K562 (cell line): ENCODE measurements around the gene SGK1. TPM values are rescaled to one million over a fixed set of nuclear protein-coding genes. Genes with fewer than 3 reads are reported as not detected.

ENCODE experiments used
- ATAC-seq: fragments of 200-7000 bp; cut with Tn5 transposase; 3 replicates; pipeline ENCODE4 v1.9.1; 2020; ENCODE audit warnings: moderate library complexity
- BruUV-seq: library from RNA; stranded (reverse); fragments of 400-500 nt; replicated peaks from 2 replicates; lab custom pipeline; 2021; lab: Mats Ljungman, UMichigan
- CTCF ChIA-PET: fragments of 300-600 bp; formaldehyde crosslinking; extraction: SDS; loops from one replicate; lab custom pipeline; 2021; ENCODE audit warnings: low intra/inter-chr PET ratio; lab: Yijun Ruan, JAX
- POLR2A ChIA-PET: fragments of 300-600, 350-650 bp; sonication (Branson Sonifier 250); formaldehyde crosslinking; extraction: SDS; loops from one replicate; lab custom pipeline; 2021; ENCODE audit warnings: antibody characterized with exemption, inconsistent platforms; lab: Yijun Ruan, JAX
- DNase-seq, 4 experiments: peaks; one replicate each; pipeline versions ENCODE4 v3.0.0 to v3.0.0-alpha.2; 2011 to 2018; ENCODE audit warnings: low spot score in 3 of 4, mixed read lengths in 3 of 4; ENCODE audit errors: extremely low read depth in 1 of 4
- FAIRE-seq: peaks from 2 replicates; lab custom pipeline; 2011; peaks lifted over from hg19 to GRCh38; lab: Jason Lieb, UNC
- H2AFZ ChIP-seq: 2 replicates; pipeline ENCODE4 v1.6.0; 2011; ENCODE audit warnings: low read depth, low read length, control low read depth, inconsistent platforms
- H3K27ac ChIP-seq: fragments of 200-600 bp; 3 replicates; pipeline ENCODE4 v1.8.0; 2011; ENCODE audit warnings: low read depth, mild to moderate bottlenecking, control low read depth, inconsistent platforms, low read length, moderate library complexity, mixed read lengths; ENCODE audit errors: extremely low read depth
- H3K27me3 ChIP-seq, 2 experiments: fragments of 300-600 bp in 1 of 2; 2 replicates in 1 of 2; 3 replicates in 1 of 2; pipeline versions ENCODE4 v1.6.0 to v1.8.0; 2011; ENCODE audit warnings: inconsistent platforms in 2 of 2, low read length in 2 of 2, mild to moderate bottlenecking in 1 of 2, mixed read lengths in 1 of 2, moderate library complexity in 1 of 2; ENCODE audit not compliant: control insufficient read depth in 2 of 2, insufficient read depth in 2 of 2
- H3K36me3 ChIP-seq: fragments of 300-600 bp; 3 replicates; pipeline ENCODE4 v1.8.0; 2011; ENCODE audit warnings: mild to moderate bottlenecking, low read length, inconsistent platforms; ENCODE audit not compliant: control insufficient read depth, insufficient read depth
- H3K4me1 ChIP-seq, 2 experiments: fragments of 200-600 bp in 1 of 2; replicated peaks in 1 of 2; 2 replicates in 1 of 2; 3 replicates in 1 of 2; pipeline versions ENCODE4 v1.5.1 to v1.8.0; 2011; ENCODE audit warnings: inconsistent platforms in 2 of 2, low read length in 2 of 2, mild to moderate bottlenecking in 1 of 2, mixed read lengths in 1 of 2, moderate library complexity in 1 of 2; ENCODE audit not compliant: control insufficient read depth in 2 of 2, insufficient read depth in 2 of 2
- H3K4me2 ChIP-seq: 2 replicates; pipeline ENCODE4 v1.6.1; 2011; ENCODE audit warnings: low read length, control low read depth, inconsistent platforms, mixed read lengths; ENCODE audit not compliant: insufficient read depth
- H3K4me3 ChIP-seq: fragments of 200-600 bp; sonication (generic), shearing (Covaris generic); 2 replicates; pipeline ENCODE4 v1.5.1; 2016; ENCODE audit warnings: control low read depth, inconsistent platforms
- H3K79me2 ChIP-seq: fragments of 200-600 bp; 3 replicates; pipeline ENCODE4 v1.8.0; 2011; ENCODE audit warnings: low read length, inconsistent platforms; ENCODE audit not compliant: control insufficient read depth, insufficient read depth
- H3K9ac ChIP-seq, 2 experiments: 2 replicates each; pipeline versions ENCODE4 v1.6.0 to v1.6.1; 2011; ENCODE audit warnings: low read depth in 2 of 2, low read length in 2 of 2, control low read depth in 1 of 2, inconsistent platforms in 1 of 2, mild to moderate bottlenecking in 1 of 2, mixed read lengths in 1 of 2; ENCODE audit not compliant: insufficient read depth in 1 of 2
- H3K9me1 ChIP-seq: one replicate; pipeline ENCODE4 v1.6.0; 2011; ENCODE audit warnings: inconsistent platforms, mild to moderate bottlenecking, low read length, moderate library complexity; ENCODE audit not compliant: control insufficient read depth, insufficient read depth
- H3K9me3 ChIP-seq: replicated peaks from 2 replicates; pipeline ENCODE4 v1.5.1; 2011; ENCODE audit warnings: low read depth, low read length, inconsistent platforms; ENCODE audit not compliant: control insufficient read depth, insufficient read depth
- H4K20me1 ChIP-seq: replicated peaks from 2 replicates; pipeline ENCODE4 v1.6.1; 2011; ENCODE audit warnings: low read length, inconsistent platforms, mixed read lengths; ENCODE audit not compliant: control insufficient read depth, insufficient read depth
- CBX1 ChIP-seq: sonication (generic); IDR thresholded peaks from 2 replicates; pipeline ENCODE4 v1.6.1; 2016; ENCODE audit warnings: antibody characterized with exemption, low read depth, mild to moderate bottlenecking
- ELF1 ChIP-seq: fragments of 200-800 bp; sonication (Bioruptor generic); IDR thresholded peaks from 2 replicates; pipeline ENCODE4 v1.6.1; 2016; ENCODE audit warnings: missing genetic modification characterization, missing compliant biosample characterization
- FOXJ3 ChIP-seq: sonication (generic); formaldehyde crosslinking; IDR thresholded peaks from 2 replicates; pipeline ENCODE4 v1.4.0; 2020; ENCODE audit warnings: mild to moderate bottlenecking, missing genetic modification reagents
- KAT7 ChIP-seq: sonication (generic); formaldehyde crosslinking; IDR thresholded peaks from 2 replicates; pipeline ENCODE4 v1.8.0; 2022; ENCODE audit warnings: missing genetic modification reagents, mild to moderate bottlenecking, borderline replicate concordance
- MBD1 ChIP-seq: fragments of 250-450 bp; sonication (Bioruptor Pico); IDR thresholded peaks from 2 replicates; pipeline ENCODE4 v1.8.0; 2022; ENCODE audit warnings: inconsistent platforms
- NFE2 ChIP-seq: IDR thresholded peaks from 2 replicates; pipeline ENCODE4 v1.6.1; 2014; ENCODE audit warnings: antibody characterized with exemption, low read depth
- NRF1 ChIP-seq, 2 experiments: fragments of 450-650 bp; IDR thresholded peaks in 1 of 2; conservative IDR thresholded peaks in 1 of 2; 2 replicates each; pipeline ENCODE4 v1.6.1; 2014; ENCODE audit warnings: mild to moderate bottlenecking in 2 of 2
- PRPF4 ChIP-seq: fragments of 200-400 bp; formaldehyde crosslinking; IDR thresholded peaks from one replicate; pipeline ENCODE4 v1.6.1; 2017; ENCODE audit warnings: low read length, low read depth, mild to moderate bottlenecking; ENCODE audit not compliant: insufficient read depth, poor library complexity, severe bottlenecking
- SAFB2 ChIP-seq: fragments of 200-400 bp; formaldehyde crosslinking; IDR thresholded peaks from 2 replicates; pipeline ENCODE4 v1.6.1; 2018; ENCODE audit warnings: borderline replicate concordance, low read length, low read depth, moderate library complexity; ENCODE audit not compliant: severe bottlenecking
- TAL1 ChIP-seq: fragments of 450-650 bp; IDR thresholded peaks from 2 replicates; pipeline ENCODE4 v1.6.1; 2016; ENCODE audit warnings: mild to moderate bottlenecking
- YBX1 ChIP-seq: fragments of 450-650 bp; IDR thresholded peaks from 2 replicates; pipeline ENCODE4 v1.7.1; 2016; ENCODE audit warnings: mild to moderate bottlenecking
- ZNF232 ChIP-seq: sonication (generic); formaldehyde crosslinking; IDR thresholded peaks from 2 replicates; pipeline ENCODE4 v1.8.0; 2022; ENCODE audit warnings: mild to moderate bottlenecking, missing genetic modification reagents
- ZNF41 ChIP-seq: fragments of 250-450 bp; sonication (Bioruptor Pico); conservative IDR thresholded peaks from 2 replicates; pipeline ENCODE4 v1.4.0; 2020; ENCODE audit warnings: mild to moderate bottlenecking
- ZNF609 ChIP-seq: sonication (generic); formaldehyde crosslinking; IDR thresholded peaks from 2 replicates; pipeline ENCODE4 v1.8.1; 2023; ENCODE audit warnings: missing genetic modification reagents, mild to moderate bottlenecking, borderline replicate concordance
- WGBS: fragments of 100-300 bp; shearing (Covaris generic); methylation state at CpG from one replicate; pipeline ENCODE4 v1.1.6; 2016; ENCODE audit warnings: low coverage, mixed read lengths; ENCODE audit not compliant: insufficient coverage; ENCODE audit errors: missing lambda C conversion rate; 5-methylcytosine and 5-hydroxymethylcytosine counted together
- in situ Hi-C: fragments of 300-500 bp; cut with MboI; formaldehyde crosslinking; loops from 4 replicates; pipeline ENCODE4 v1.15.0; 2018; ENCODE audit warnings: inconsistent platforms, mixed read lengths
- intact Hi-C: fragments of 100-400 bp; cut with micrococcal nuclease; formaldehyde crosslinking; loops from 2 replicates; pipeline ENCODE4 v1.14.2; 2022
- polyA plus RNA-seq, 8 experiments: library from polyadenylated mRNA; depleted of rRNA in 4 of 8; stranded (reverse) in 5 of 8; unstranded in 3 of 8; fragments of >200 nt; fragmentation: Nextera tagmentation in 2 of 8; fragmentation: Illumina TruSeq in 1 of 8; extraction: Ambion mirVana in 2 of 8; extraction: Trizol in 1 of 8; gene quantifications; 2 replicates each; pipeline versions ENCODE4 v1.2.1 to v1.2.3, GENCODE V29; 2011 to 2014; ENCODE audit warnings: inconsistent platforms in 1 of 8, missing spikeins in 1 of 8
- total RNA-seq, 7 experiments: library from RNA; depleted of rRNA in 6 of 7; stranded (reverse); fragments of >200 nt in 6 of 7; fragmentation: Illumina TruSeq in 2 of 7; extraction: Trizol in 2 of 7; gene quantifications; 2 replicates each; pipeline versions ENCODE4 v1.2.1 to v1.2.3, GENCODE V29; 2011 to 2021; ENCODE audit warnings: low replicate concordance in 1 of 7

Gene SGK1
- total and polyA plus RNA-seq, 9 of the 15 experiments (the other 6 are each of a cell fraction or from before 2014, with no cell fraction given): 3.5 to 7.2 (median 3.9) TPM

- BruUV-seq: TSS peak; percentile 93
- Histone ChIP-seq H3K9me3 (no peaks in the 10 kb centered on the region), H4K20me1 (no peaks in the 10 kb centered on the region), H3K79me2 (peaks cover 5% of the 10 kb centered on the region), H3K4me3 (peak overlapping the region; percentile 80), H3K4me1 (peaks cover 9 to 16% of the 10 kb centered on the region in 2 experiments; a peak in 4 of 5 replicates), H2AFZ (peak overlapping the region; percentile 92), H3K27ac (peak overlapping the region; percentile 87), H3K9me1 (no peaks in the 10 kb centered on the region), H3K27me3 (no peaks in the 10 kb centered on the region), H3K9ac (peak overlapping the region; percentile 76 to 93), H3K36me3 (peaks cover 34% of the 10 kb centered on the region), H3K4me2 (peak overlapping the region; percentile 82)
- ATAC-seq (peak; percentile 96), FAIRE-seq (peak; percentile 82), DNase-seq (peak; percentile 93 to 96 (median 95))
- intact Hi-C loops (loop anchor here (1.0 to 10.0 kb wide), 9 partner anchors 87 to 1260 kb away; no protein-coding TSS in a partner anchor), in situ Hi-C loops (loop anchor here (5.0 to 25.0 kb wide), 2 partner anchors 647 to 1262 kb away; no protein-coding TSS in a partner anchor)
- CTCF ChIA-PET: interaction anchor here (0.9 to 4.1 kb wide), 7 partner anchors 219 to 1264 kb away, joined by 3 to 53 read pairs (median 14); no protein-coding TSS in a partner anchor
- POLR2A ChIA-PET: interaction anchor here (0.8 to 1.6 kb wide), 22 partner anchors 8 to 768 kb away, joined by 3 to 9 read pairs (median 3); no protein-coding TSS in a partner anchor
- 1% methylated on average over 48 of the region's 100 CpGs for WGBS
- TF ChIP-seq CBX1 (no peak; the same call in 1 of the 2 replicates), ELF1 (tag) (no peak), ZNF609 (CRISPR knock-in tag) (peak; percentile 81; the same call in 1 of the 2 replicates), ZNF41 (CRISPR knock-in tag) (no peak; the same call in 1 of the 2 replicates), PRPF4 (peak; percentile 76), SAFB2 (no peak), FOXJ3 (CRISPR knock-in tag) (no peak), NFE2 (no peak; the same call in 1 of the 2 replicates), NRF1 (conservative IDR thresholded peaks at IDR 0.05 in 1 of 2, IDR thresholded peaks at IDR 0.05 in 1 of 2) (peak; percentile 86 to 88), KAT7 (no peak), ZNF232 (CRISPR knock-in tag) (0 out of 2 replicates have a peak, but pooled peaks have one; percentile 46), YBX1 (no peak), TAL1 (no peak), MBD1 (CRISPR knock-in tag) (no peak)
Observed at GRCh38 chr6:134174672-134175531, 143.0 kb downstream of the SGK1 start.
